Measurements from ENCODE around the gene GPX7.

GPX7 gene

DNA sequence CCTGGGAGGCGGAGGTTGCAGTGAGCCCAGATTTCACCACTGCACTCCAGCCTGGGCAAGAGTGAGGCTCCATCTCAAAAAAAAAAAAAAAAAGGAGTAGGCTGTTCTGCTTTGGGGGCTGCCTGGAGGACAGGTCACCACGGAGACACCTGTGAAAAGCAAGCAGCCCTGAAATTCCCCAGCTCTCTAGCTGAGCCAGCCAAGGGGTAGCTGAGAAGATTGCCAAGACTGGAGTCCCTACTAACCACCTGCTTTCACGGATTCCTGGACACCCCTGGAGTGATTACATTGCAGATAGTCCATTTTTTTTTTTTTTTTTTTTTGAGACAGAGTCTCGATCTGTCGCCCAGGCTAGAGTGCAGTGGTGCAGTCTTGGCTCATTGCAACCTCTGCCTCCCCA is 12.5 kb downstream of the GPX7 start:
- no peak for DNase-seq
- in situ Hi-C loops (cut with HindIII; ENCODE audit: low pct_ligation_motif_present, low pct_unique_long_range_greater_than_20kb, low sequenced_read_pairs) = no loop called here

DNA sequence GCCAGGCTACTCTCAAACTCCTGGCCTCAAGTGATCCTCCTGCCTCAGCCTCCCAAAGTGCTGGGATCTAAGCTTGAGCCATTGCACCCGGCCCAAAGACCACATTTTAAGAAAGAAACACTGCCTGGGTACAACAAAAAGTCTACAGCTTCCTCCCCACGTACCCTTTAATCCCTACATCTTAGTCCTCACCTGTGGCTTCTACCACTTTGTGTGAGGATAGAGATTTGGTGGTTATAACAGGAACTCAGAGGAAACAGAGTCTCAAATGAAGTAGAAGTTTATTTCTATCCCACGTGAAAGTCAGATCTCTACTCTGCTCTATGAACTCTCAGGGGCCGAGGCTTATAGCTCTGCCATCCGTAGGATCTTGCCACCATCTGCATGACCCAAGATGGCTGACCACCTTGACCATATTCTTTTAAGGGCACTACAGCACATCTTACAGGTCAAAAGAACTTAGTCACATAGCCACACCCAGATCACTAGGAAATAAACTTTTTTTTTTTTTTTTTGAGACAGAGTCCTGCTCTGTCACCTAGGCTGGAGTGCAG is 13.4 kb downstream of the GPX7 start:
- no peak for DNase-seq
- in situ Hi-C loops (cut with HindIII; ENCODE audit: low pct_ligation_motif_present, low pct_unique_long_range_greater_than_20kb, low sequenced_read_pairs) = no loop called here

DNA sequence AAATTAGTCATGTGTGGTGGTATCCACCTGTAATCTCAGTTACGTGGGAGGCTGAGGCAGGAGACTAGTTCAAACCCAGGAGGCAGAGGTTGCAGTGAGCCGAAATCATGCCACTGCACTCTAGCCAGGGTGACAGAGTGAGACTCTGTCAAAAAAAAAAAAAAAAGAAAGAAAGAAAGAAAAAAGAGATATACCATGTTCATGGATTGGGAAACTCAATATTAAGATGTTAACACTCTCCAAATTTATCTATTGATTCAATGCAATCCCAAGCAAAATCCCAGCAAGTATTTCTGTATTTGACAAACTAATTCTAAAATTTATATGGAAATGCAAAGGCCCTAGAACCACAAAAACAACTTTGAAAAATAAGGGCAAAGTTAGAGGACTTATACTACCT is 19.8 kb downstream of the GPX7 start:
- in situ Hi-C loops (cut with HindIII; ENCODE audit: low pct_ligation_motif_present, low pct_unique_long_range_greater_than_20kb, low sequenced_read_pairs) = no loop called here
- no peak for DNase-seq

DNA sequence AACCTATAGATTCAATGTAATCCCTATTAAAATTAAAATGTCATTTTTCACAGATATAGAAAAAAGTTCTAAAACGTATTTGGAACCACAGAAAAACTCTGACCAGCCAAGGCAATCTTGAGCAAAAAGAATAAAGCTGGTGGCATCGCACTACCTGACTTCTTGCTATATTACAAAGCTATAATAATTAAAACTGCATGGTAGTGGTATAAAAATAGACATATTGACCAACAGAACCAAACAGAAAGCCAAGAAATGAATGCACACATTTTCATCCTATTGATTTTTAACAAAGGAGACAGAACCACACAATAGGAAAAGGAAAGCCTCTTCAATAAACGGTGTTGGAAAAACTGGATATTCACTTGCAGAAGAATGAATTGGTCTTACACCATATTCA is 21.6 kb downstream of the GPX7 start:
- in situ Hi-C loops (cut with HindIII; ENCODE audit: low pct_ligation_motif_present, low pct_unique_long_range_greater_than_20kb, low sequenced_read_pairs) = no loop called here
- no peak for DNase-seq

DNA sequence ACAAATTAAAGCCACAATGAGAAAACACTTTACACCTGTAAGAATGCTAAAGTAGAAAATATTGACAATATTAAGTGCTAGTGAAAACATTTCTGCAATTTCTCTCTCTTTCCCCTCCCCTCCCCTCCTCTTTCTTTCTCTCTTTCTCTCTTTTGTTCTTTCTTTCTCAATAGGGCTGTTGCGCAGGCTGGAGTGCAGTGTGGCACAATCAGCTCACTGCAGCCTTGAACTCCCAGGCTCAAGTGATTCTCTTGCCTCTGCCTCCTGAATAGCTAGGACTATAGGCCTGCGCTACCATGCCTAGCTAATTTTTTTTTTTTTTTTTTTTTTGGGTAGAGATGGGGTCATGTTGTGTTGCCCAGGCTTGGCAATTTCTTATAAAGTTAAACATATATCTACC is 24.9 kb downstream of the GPX7 start:
- in situ Hi-C loops (cut with HindIII; ENCODE audit: low pct_ligation_motif_present, low pct_unique_long_range_greater_than_20kb, low sequenced_read_pairs) = no loop called here
- no peak for DNase-seq

DNA sequence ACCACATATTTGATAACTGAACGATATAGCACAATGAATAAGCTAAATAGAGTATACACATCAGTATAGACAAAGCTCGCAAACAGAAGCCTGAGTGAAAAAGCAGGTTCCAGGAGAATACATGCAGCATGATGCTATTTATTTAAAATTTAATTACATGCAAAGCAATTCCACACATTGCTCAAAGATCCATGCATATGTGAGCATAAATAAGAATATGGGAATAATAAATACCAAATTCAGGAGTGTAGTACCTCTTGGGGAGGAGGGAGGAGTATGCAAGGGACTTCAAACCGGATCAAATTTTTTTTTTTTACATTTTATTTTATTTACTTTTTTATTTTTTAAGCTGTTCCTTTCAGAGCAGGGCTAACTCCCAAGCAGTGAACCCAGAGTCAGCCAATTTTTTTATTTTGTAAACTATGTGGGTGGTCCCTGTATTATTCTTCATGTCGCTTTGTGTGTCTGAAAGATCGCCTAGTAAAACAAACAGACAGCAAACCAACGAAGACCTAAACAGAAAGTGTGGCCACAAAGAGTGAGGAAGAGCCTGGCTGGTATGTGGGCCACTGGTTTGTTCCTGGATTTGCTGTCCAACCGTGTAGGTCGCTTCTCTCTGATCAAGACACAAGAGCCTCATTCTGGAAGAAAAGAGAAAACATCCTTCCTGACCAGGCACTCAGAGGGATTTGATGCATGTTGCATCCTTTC is 26.6 kb downstream of the GPX7 start:
- in situ Hi-C loops (cut with HindIII; ENCODE audit: low pct_ligation_motif_present, low pct_unique_long_range_greater_than_20kb, low sequenced_read_pairs) = no loop called here
- DNase-seq = no peak

DNA sequence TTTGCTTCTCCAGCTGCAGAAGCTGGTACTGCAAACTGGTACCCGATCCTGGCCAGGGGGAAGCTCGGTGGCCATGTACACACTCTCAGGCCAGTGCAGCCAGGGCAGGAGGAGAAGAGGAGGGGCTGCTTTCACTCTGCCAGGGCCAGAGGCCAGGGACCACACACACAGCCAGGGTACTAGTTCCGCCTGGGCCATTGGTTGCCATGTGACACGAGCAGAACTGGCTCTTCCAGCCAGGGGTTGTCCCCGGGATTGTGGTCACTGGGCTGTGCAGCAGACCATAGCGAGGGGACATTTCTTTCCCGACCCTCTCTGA is 27.1 kb downstream of the GPX7 start:
- DNase-seq = peak; percentile 16
- in situ Hi-C loops (cut with HindIII; ENCODE audit: low pct_ligation_motif_present, low pct_unique_long_range_greater_than_20kb, low sequenced_read_pairs) = no loop called here

DNA sequence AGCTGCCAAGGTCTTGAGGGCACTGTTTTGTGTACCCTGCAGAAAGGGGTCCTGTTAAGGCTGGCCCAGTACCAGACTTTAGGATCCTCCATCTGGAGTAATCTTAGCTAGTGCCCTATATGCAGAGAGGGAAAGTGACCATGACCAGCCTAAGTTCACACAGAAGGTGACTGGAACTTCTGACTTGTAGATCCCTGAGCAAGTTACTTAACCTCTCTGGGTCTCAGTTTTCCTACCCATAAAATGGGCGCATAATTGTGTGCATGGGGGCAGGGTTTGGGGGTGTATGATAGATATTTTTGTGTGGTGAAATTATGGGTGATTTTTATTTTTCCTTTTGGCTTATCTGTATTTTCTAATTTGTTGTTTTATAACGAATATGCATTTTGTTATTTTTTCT is 27.5 kb downstream of the GPX7 start:
- in situ Hi-C loops (cut with HindIII; ENCODE audit: low pct_ligation_motif_present, low pct_unique_long_range_greater_than_20kb, low sequenced_read_pairs) = no loop called here
- no peak for DNase-seq

DNA sequence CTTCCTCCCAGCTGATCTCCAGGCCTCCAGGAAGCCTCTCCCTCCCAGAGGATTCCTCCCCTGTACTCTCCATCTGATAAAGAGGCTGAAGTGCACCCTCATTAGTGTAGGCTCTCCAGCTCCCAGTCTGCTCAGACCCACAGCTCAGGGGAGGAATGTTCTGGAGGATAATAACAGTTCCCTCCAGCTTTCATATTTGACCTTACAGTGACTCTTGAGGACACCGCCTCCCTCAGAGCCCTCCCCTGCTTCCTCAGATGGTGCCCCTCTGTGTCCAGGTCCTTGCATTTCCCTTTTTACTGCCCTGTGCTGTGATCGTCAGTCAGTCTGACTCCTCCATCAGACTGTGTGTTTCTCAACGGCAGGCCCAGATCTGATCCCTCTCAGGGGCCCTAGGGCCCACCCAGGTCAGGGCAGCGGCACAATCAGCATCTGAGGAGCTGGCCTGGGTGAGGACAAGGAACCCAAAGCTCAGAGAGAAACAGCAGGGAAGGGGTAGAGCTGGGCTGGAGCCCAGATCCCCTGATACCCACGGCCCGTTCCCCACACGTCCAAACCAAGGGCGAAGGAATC is 29.7 kb downstream of the GPX7 start:
- DNase-seq = no peak
- in situ Hi-C loops (cut with HindIII; ENCODE audit: low pct_ligation_motif_present, low pct_unique_long_range_greater_than_20kb, low sequenced_read_pairs) = no loop called here

DNA sequence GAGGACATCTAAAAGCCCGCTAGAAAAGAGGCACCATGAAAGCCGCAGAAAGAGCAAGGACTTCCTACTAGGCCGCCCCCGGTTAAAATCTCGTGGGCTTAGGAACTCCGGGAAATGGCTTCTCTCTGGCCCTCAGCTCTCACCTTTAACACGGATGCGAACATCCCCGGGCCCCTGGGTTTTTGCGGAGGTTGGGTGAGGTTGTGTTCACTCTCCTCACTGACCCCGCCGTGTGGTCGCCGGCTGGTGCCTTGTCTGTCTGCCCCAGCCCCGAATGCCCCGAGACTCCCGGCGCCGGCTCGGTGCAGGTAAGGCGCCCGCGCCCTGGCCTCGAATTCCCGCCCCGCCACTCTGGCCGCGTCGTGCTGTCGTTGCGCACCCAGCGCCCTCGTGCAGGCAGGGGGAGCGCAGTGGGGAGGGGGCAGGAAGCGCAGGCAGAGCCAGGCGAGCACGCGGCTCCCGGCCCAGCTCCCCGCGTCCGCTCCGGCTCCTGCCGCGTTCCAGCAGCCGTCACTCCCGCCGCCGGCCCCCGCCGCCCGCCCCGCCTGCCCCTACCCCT is 30.6 kb downstream of the GPX7 start, which contains the start of gene SHISAL2A:
Gene SHISAL2A (plus strand): TSS at position 437 of the 559 bp plus-strand sequence. CDS start 326 bp downstream, outside the sequence.
- in situ Hi-C loops (cut with HindIII; ENCODE audit: low pct_ligation_motif_present, low pct_unique_long_range_greater_than_20kb, low sequenced_read_pairs) = no loop called here
- DNase-seq = no peak

DNA sequence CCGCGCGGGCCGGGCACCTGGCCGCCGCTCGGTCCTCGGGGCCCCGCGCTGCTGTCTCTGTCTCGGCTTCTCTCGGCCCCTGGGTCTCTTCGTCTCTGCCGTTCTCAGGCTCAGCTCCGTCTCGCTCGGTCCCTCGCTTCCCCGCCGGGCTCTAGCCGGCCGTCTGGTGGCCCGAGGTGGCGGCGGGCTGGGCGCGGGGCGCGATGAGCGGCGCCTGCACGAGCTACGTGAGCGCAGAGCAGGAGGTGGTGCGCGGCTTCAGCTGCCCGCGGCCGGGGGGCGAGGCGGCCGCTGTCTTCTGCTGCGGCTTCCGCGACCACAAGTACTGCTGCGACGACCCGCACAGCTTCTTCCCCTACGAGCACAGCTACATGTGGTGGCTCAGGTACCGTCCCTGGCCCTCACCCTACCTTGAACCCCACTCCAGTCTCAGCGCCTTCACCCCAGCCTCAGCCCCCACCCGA is 31.2 kb downstream of the GPX7 start:
- in situ Hi-C loops (cut with HindIII; ENCODE audit: low pct_ligation_motif_present, low pct_unique_long_range_greater_than_20kb, low sequenced_read_pairs) = no loop called here
- DNase-seq = no peak

DNA sequence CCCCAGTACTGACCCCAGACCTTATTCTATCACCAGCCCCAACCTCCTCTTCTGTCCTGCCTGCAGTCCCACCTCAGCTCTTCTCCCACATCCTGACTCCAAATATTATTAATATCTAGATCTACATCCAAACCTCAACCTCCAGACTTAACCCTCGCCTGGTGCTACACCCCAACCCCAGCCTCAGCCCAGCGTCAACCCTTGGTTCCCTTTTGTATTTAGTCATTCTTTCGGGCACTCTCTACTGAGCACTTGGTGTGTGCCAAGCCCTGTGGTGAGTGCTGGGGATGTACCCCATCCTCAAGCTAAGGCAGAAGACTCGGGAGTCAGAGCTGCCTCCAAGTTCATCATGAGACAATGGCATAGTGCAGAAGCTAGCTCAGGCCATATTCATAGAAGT is 31.9 kb downstream of the GPX7 start:
- in situ Hi-C loops (cut with HindIII; ENCODE audit: low pct_ligation_motif_present, low pct_unique_long_range_greater_than_20kb, low sequenced_read_pairs) = no loop called here
- DNase-seq = no peak

DNA sequence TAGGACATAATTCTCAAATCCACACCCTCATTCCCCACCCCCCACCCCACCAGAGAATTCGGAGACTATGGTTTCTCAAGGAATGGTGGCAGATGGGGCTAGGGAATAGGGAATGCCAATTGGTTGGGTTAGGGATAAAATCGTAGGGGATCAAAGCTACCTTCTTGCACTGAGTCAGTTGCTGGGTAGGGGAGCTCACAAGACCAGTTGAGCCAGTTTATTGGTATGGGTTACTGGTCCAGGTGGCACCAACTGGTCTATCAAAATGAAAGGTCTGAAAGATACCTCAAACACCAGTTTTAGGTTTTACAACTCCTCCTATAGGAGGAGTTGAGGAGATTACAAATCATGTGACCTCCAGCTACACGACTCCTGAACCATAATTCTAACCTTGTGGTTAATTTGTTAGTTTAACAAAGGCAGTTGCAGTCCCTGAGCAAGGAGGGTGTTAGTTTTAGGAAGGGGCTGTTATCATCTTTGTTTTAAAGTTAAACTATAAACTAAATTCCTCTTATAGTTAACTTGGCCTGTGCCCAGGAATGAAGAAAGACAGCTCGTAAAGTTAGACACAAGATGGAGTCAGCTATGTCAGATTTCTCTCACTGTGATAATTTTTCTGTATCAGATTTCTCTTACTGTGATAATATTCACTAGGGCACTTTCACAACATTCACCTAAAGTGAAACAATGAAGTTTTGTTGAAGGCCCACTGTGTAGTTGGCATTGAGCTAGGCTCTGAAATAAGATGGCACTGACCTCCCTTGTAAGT is 33.3 kb downstream of the GPX7 start:
- in situ Hi-C loops (cut with HindIII; ENCODE audit: low pct_ligation_motif_present, low pct_unique_long_range_greater_than_20kb, low sequenced_read_pairs) = no loop called here
- DNase-seq = no peak

DNA sequence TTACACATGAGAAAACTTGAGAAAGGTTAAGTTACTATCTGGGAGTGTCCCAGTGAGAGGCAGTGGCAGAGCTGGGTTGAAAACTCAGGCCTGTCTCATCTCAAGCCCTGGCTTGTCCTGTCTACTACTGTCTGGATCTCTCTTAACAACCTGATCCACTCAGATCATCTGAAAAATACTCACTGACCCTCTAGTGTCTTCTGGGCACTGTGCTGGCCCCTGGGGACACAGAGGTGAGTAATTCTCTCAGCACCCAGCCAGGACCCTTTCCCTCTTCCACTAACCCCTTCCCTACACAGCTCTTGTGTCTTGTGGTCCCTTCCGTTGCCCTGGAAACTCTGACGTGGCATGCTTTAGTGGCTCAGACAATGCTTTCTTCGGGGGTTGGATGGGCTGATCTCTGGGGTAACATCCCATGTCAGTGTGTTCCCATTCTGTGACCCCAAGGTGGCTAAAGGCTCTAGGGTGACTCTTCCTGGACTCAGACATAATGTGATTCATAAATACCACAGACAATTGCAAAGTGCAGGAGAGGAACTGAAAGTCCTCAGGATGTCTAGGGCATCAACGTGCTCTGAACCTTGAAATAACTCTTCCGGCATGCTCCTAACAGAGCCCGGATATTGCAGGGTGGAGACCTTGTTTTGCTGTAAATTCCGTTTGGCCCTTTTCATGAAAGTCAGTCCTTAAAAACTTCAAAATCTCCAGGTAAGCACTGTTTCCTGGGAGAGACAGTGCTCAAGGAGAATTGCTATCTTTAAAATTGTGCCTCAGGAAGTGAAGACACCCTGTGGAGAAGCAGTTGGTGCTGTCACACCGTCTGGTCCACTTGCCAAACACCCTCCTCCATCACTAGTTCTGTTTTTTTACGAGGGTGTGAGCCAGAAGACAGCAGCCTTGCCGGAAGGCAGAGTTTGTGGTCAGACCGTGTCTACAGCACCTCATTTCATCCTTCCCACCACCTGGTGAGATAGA is 34.8 kb downstream of the GPX7 start:
- in situ Hi-C loops (cut with HindIII; ENCODE audit: low pct_ligation_motif_present, low pct_unique_long_range_greater_than_20kb, low sequenced_read_pairs) = no loop called here
- DNase-seq = no peak

DNA sequence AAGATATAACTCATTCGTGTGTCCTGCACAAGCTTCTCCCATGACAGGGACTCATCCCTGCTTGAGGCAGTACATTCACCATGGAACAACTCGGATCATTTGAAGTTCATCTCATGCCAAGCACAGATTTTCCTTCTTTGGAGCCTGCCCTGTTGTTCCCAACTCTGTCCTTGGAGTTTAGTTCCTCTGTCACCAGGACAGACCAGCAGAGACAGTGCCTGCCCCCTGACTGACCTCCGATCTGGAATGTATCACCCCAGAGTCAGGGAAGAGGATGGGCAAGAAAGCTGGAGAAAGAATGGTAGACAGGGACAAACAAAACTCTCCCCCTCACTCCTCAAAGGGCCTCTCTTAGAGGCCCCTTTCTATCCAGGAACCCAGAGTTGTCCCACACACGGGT is 35.8 kb downstream of the GPX7 start:
- in situ Hi-C loops (cut with HindIII; ENCODE audit: low pct_ligation_motif_present, low pct_unique_long_range_greater_than_20kb, low sequenced_read_pairs) = no loop called here
- DNase-seq = no peak

DNA sequence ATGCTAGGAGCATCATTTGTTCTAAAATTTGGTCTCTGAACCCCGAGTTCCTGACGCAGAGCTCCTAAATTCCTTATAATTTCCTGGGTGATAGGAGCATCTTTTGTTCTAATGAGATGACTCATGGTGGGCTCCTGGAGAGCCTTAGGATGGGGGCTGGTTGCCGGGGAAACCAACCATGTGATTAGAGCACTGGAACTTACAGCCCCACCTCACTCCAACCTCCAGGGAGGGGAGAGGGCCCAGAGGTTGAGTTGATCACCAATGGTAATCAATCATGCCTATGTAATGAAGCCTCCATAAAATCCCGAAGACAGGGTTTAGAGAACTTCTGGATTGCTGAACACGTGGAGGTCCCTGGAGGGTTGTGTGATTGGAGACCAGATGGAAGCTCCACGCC is 38.5 kb downstream of the GPX7 start:
- in situ Hi-C loops (cut with HindIII; ENCODE audit: low pct_ligation_motif_present, low pct_unique_long_range_greater_than_20kb, low sequenced_read_pairs) = no loop called here
- DNase-seq = no peak

DNA sequence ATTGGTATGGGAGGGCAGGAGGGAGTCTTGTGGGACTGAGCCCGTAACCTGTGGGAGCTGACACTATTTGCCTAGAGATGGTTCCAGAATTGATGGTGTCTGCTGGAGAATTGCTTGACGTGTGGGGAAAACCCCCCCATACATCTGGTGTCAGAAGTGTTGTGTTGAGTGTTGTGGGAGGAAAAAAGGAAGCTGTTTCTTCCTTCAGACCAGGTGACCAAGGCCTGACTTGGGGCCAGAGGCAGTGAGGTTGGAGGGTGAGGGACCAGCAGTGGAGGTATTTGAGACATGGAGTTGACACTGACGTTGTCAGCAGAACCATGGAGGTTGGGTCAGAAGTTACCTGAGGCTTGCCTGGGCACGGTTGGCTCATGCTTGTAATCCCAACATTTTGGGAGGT is 39.1 kb downstream of the GPX7 start:
- in situ Hi-C loops (cut with HindIII; ENCODE audit: low pct_ligation_motif_present, low pct_unique_long_range_greater_than_20kb, low sequenced_read_pairs) = no loop called here
- no peak for DNase-seq

DNA sequence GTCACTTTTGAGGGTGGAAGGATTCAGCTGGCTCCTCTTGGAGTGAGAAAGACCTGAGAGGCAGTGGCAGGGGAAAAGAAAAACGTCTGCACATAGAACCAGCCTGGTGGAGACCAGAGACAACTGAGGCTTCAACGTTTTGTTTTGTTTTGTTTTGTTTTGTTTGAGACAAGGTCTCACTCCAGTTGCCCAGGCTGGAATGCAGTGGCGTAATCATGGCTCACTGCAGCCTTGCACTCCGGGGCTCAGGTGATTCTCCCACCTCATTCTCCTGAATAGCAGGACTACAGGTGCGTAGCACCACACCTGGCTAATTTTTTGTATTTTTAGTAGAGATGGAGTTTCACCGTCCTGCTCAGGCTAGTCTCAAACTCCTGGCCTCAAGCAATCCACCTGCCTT is 43.1 kb downstream of the GPX7 start:
- DNase-seq = no peak
- in situ Hi-C loops (cut with HindIII; ENCODE audit: low pct_ligation_motif_present, low pct_unique_long_range_greater_than_20kb, low sequenced_read_pairs) = no loop called here

Measured in ACHN (cell line).